HG03025 (cell line): ENCODE data around the gene GLCE.
"Not testable (repeated sequence)": the region's sequence is repeated elsewhere in the genome, so short reads cannot be mapped to it uniquely, and the experiment has no call there.

Experiments
- ATAC-seq: cut with Tn5 transposase; IDR thresholded peaks from one replicate; pipeline ENCODE4 v1.9.1; 2021; ENCODE audit warnings: mild to moderate bottlenecking, moderate library complexity; ENCODE audit not compliant: unreplicated experiment, low FRiP score

The GLCE gene

GRCh38 chr15:69244798-69245197 is 84.4 kb downstream of the GLCE start:
- ATAC-seq, result no peak

GRCh38 chr15:69253156-69253555 is 92.7 kb downstream of the GLCE start:
- ATAC-seq, result no peak

- no peak for ATAC-seq
These were observed 105.0 kb downstream of the GLCE start for GRCh38 chr15:69265347-69265955.

GRCh38 chr15:69271217-69271616 is 110.8 kb downstream of the GLCE start:
- ATAC-seq, result no peak

- no peak for ATAC-seq
These were observed 111.7 kb downstream of the GLCE start for GRCh38 chr15:69272139-69272538.

- no peak for ATAC-seq
These were observed 112.5 kb downstream of the GLCE start for GRCh38 chr15:69272891-69273290.

GRCh38 chr15:69275074-69275670 is 114.7 kb downstream of the GLCE start:
- no peak for ATAC-seq

GRCh38 chr15:69275933-69276560 is 115.6 kb downstream of the GLCE start:
- no peak for ATAC-seq

GRCh38 chr15:69277316-69277715 is 116.9 kb downstream of the GLCE start:
- no peak for ATAC-seq

- no peak for ATAC-seq
These were observed 119.2 kb downstream of the GLCE start for GRCh38 chr15:69279636-69280035.

- ATAC-seq, result no peak
These were observed 120.3 kb downstream of the GLCE start for GRCh38 chr15:69280783-69281182.

- ATAC-seq, result no peak
These were observed 121.8 kb downstream of the GLCE start for GRCh38 chr15:69282104-69282743.

GRCh38 chr15:69285834-69286233 is 125.4 kb downstream of the GLCE start:
- no peak for ATAC-seq

- ATAC-seq, result no peak
These were observed 127.6 kb downstream of the GLCE start for GRCh38 chr15:69288011-69288410.

GRCh38 chr15:69288531-69289341 is 128.3 kb downstream of the GLCE start:
- no peak for ATAC-seq

- no peak for ATAC-seq
These were observed 129.1 kb downstream of the GLCE start for GRCh38 chr15:69289342-69290146.

GRCh38 chr15:69290346-69291164 is 130.1 kb downstream of the GLCE start:
- ATAC-seq, result no peak

GRCh38 chr15:69291651-69292050 is 131.2 kb downstream of the GLCE start:
- ATAC-seq, result not testable (repeated sequence)

- ATAC-seq, result no peak
These were observed 132.5 kb downstream of the GLCE start for GRCh38 chr15:69292826-69293420.
